Vagina (tissue), 2 donors: ENCODE data around the gene SLC9B1. TPM values are rescaled to one million over a fixed set of nuclear protein-coding genes. Genes with fewer than 3 reads are reported as not detected.
"Not testable (repeated sequence)": the region's sequence is repeated elsewhere in the genome, so short reads cannot be mapped to it uniquely, and the experiment has no call there.

ENCODE experiments used
- DNase-seq, 2 donors: peaks; one replicate each; pipeline ENCODE4 v3.0.0-alpha.2; 2017; ENCODE audit errors: extremely low spot score in 2 of 2
- H3K27ac ChIP-seq: fragments of 200-600 bp; sonication (generic); one replicate; pipeline ENCODE4 v1.5.1; 2019
- H3K27me3 ChIP-seq: fragments of 200-600 bp; sonication (generic); one replicate; pipeline ENCODE4 v1.5.1; 2019
- H3K36me3 ChIP-seq, 2 donors: fragments of 200-600 bp; sonication (generic); one replicate each; pipeline ENCODE4 v1.5.1; 2017 to 2019
- H3K4me1 ChIP-seq: fragments of 200-600 bp; sonication (generic); one replicate; pipeline ENCODE4 v1.5.1; 2019
- H3K4me3 ChIP-seq, 2 donors: fragments of 200-600 bp; sonication (generic); 1 replicate in 1 of 2; 2 replicates in 1 of 2; pipeline ENCODE4 v1.5.1; 2016 to 2019
- H3K9me3 ChIP-seq: fragments of 200-600 bp; sonication (generic); one replicate; pipeline ENCODE4 v1.5.1; 2019
- POLR2A ChIP-seq, 2 donors: fragments of 450-650 bp; IDR thresholded peaks; one replicate each; pipeline ENCODE4 v1.6.1; 2017; ENCODE audit warnings: antibody characterized with exemption in 2 of 2, mild to moderate bottlenecking in 2 of 2, moderate library complexity in 2 of 2
- POLR2AphosphoS5 ChIP-seq, 2 donors: sonication (generic); formaldehyde crosslinking; IDR thresholded peaks; one replicate each; pipeline ENCODE4 v1.9.0; 2017; ENCODE audit warnings: antibody characterized with exemption in 2 of 2, mild to moderate bottlenecking in 2 of 2, low read depth in 1 of 2; ENCODE audit not compliant: insufficient read depth in 1 of 2
- intact Hi-C: fragments of 100-400 bp; cut with DNase I; formaldehyde crosslinking; loops from one replicate; pipeline ENCODE4 v1.15.1; 2023
- total RNA-seq: library from RNA; depleted of rRNA; stranded (reverse); fragments of >200 nt; gene quantifications from one replicate; pipeline ENCODE4 v1.2.3, GENCODE V29; 2016
- TF ChIP-seq, protein P1 (sequence below), 3 experiments: fragments of 450-650 bp in 2 of 3; fragments of 200-600 bp in 1 of 3; sonication (generic) in 1 of 3; IDR thresholded peaks; one replicate each; pipeline ENCODE4 v1.5.1; 2017 to 2019; ENCODE audit warnings: antibody characterized with exemption in 3 of 3, mild to moderate bottlenecking in 2 of 3, moderate library complexity in 2 of 3

SLC9B1 gene
- total RNA-seq, 1 donor from 2014 or later = not detected

DNA sequence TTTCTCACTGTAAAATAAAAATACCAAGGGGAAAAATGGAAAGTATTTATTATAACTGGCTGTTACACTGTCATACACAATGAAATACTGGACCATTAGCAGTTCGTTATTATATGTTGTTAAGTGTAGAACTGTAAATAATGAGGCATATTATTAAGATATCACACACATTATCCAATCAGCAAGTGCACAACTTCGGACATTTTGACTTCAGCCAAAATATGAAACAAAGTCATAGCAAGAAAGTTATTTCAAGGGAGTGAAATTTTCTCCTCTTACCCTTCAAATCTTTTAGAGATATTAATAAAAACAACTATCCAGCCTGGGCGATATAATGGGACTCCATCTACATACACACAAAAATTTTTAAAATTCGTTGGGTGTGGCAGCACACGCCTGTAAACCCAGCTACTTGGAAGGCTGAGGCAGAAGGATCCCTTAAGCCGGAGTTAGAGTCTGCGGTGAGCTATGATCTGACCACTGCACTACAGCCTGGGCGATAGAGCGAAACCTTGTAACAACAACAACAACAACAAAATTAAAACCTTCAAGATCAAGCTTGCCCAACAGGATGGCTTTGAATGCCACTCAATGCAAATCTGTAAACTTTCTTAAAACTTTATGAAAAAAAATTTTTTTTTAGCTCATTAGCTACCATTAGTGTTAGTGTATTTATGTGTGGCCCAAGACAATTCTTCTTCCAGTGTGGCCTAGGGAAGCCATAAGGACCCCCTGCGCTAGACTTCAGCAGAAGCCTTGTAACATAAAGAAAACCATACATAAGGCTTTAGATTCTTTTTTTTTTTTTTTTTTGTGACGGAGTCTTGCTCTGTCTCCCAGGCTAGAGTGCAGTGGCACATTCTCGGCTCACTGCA, 152.0 kb downstream of the SLC9B1 start:
- no peak for TF ChIP-seq POLR2A (IDR thresholded peaks at IDR 0.05)
- no peaks in the 10 kb centered on the region for H3K9me3 ChIP-seq
- intact Hi-C loops = loop anchor here (2.0 kb wide), 1 partner anchor 41 kb away; the partner anchor contains the start of gene UBE2D3
- H3K4me3 ChIP-seq = peak overlapping the region; percentile 70 to 86
- no peaks in the 10 kb centered on the region for H3K36me3 ChIP-seq
- H3K27me3 ChIP-seq = no peaks in the 10 kb centered on the region
- DNase-seq = no peak
- H3K27ac ChIP-seq = peak overlapping the region; percentile 95
- H3K4me1 ChIP-seq = peaks cover 12% of the 10 kb centered on the region

DNA sequence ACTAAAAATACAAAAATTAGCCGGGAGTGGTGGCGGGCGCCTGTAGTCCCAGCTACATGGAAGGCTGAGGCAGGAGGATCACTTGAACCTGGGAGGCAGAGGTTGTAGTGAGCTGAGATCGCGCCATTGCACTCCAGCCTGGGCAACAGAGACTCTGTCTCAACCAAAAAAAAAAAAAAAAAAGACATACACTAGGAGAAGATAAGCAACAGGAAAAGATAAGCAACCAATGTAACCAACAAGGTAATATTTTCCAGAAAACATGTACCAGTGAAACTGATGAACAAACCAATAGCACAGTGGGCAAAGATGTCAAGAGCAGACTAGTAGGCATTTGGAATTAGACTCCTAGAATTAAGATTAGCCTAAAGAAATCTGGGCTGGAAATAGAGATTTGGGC, 154.2 kb downstream of the SLC9B1 start:
- H3K27ac ChIP-seq, H3K9me3 ChIP-seq, H3K27me3 ChIP-seq, DNase-seq, H3K4me3 ChIP-seq, H3K36me3 ChIP-seq, intact Hi-C loops: not testable (repeated sequence)
- peaks cover 12% of the 10 kb centered on the region for H3K4me1 ChIP-seq

DNA sequence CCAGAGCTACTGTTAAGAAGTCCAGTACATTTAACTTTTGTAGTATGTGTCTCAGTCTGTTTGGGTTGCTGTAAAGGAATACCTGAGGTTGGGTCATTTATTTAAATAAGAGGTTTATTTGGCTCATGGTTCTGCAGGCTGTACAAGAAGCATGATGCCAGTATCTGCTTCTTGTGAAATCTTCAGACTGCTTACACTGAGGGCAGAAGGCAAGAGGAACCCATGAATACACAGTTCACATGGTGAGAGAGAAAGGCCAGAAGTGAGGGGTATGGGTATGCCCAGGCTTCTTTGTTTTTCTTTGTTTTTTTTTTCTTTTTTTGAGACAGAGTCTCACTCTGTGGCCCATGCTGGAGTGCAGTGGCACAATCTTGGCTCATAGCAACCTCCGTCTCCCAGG, 156.8 kb downstream of the SLC9B1 start:
- no peak for DNase-seq
- Histone ChIP-seq H3K9me3 (peaks cover 7% of the 10 kb centered on the region), H3K27me3 (no peaks in the 10 kb centered on the region), H3K27ac (no peak overlapping the region), H3K4me1 (peaks cover 2% of the 10 kb centered on the region), H3K4me3 (no peak overlapping the region), H3K36me3 (no peaks in the 10 kb centered on the region)
- TF ChIP-seq, protein P1, sequence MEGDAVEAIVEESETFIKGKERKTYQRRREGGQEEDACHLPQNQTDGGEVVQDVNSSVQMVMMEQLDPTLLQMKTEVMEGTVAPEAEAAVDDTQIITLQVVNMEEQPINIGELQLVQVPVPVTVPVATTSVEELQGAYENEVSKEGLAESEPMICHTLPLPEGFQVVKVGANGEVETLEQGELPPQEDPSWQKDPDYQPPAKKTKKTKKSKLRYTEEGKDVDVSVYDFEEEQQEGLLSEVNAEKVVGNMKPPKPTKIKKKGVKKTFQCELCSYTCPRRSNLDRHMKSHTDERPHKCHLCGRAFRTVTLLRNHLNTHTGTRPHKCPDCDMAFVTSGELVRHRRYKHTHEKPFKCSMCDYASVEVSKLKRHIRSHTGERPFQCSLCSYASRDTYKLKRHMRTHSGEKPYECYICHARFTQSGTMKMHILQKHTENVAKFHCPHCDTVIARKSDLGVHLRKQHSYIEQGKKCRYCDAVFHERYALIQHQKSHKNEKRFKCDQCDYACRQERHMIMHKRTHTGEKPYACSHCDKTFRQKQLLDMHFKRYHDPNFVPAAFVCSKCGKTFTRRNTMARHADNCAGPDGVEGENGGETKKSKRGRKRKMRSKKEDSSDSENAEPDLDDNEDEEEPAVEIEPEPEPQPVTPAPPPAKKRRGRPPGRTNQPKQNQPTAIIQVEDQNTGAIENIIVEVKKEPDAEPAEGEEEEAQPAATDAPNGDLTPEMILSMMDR (IDR thresholded peaks at IDR 0.05) = no peak
- TF ChIP-seq POLR2AphosphoS5 (IDR thresholded peaks at IDR 0.05; ENCODE audit: insufficient read depth in 1 of 2, low read depth in 1 of 2) (no peak), POLR2A (IDR thresholded peaks at IDR 0.05) (no peak)
- intact Hi-C loops = no loop called here

DNA sequence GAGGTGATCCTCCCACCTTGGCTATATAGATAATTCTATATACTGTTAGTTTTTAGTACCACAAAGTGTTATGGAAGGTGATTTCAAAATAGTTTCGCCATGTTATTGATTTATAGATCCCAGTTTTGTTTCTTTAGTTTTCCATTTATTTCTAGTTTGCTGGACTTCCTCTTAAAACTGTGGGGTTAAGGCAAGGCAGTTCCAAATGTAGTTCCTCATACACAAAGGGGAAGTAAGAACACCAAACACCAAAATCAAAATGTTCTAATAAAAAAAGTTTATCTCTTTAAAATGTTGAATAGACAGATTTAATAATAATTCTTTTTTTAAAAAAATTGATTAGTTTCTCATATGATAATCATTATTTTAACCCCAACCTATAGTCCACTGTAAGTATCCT, 157.5 kb downstream of the SLC9B1 start:
- TF ChIP-seq POLR2A (IDR thresholded peaks at IDR 0.05) (no peak), POLR2AphosphoS5 (IDR thresholded peaks at IDR 0.05; ENCODE audit: insufficient read depth in 1 of 2, low read depth in 1 of 2) (no peak)
- TF ChIP-seq, protein P1 (IDR thresholded peaks at IDR 0.05) = no peak
- intact Hi-C loops = no loop called here
- Histone ChIP-seq H3K27me3 (no peaks in the 10 kb centered on the region), H3K4me1 (no peaks in the 10 kb centered on the region), H3K4me3 (no peak overlapping the region), H3K9me3 (peaks cover 7% of the 10 kb centered on the region), H3K36me3 (no peaks in the 10 kb centered on the region), H3K27ac (no peak overlapping the region)
- DNase-seq = no peak

DNA sequence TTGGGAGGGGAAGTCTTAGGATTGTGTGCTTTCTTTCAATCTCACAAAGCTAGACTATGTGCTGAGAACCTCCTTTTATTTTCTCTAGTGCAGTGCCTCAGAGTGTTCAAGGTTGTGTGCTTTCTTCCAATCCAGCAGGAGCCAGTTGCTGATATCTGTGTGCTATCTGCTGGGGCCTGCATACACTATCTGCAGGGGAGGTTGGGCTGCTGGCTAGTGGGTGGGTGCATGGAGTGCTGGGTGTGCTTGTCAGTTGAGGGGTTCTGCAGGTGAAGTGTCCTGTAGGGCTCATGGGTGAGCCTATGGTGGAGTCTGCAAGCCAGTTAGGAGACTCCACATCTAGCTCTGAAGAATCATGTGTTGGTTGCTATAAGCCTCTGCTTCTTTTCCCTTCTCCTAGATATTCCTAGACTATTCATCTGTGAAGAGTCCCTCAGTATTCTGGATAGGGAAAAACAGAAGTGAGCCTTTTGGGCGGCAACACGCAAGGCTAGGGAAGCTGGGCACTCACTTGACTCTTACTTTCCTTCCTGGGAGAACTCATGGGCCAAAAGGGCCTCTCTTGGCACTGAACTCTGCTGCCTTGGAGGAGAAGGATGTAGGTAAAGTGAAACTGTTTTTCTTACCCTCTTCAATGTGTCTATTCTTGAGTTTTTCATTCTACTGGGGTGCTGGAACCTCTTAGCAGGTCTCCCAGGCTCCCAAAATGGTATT, 158.7 kb downstream of the SLC9B1 start:
- no peak overlapping the region for H3K4me3 ChIP-seq
- peaks cover 7% of the 10 kb centered on the region for H3K9me3 ChIP-seq
- TF ChIP-seq POLR2AphosphoS5 (IDR thresholded peaks at IDR 0.05; ENCODE audit: insufficient read depth in 1 of 2, low read depth in 1 of 2) = no peak
- intact Hi-C loops = no loop called here
- no peak for DNase-seq
- no peaks in the 10 kb centered on the region for H3K4me1 ChIP-seq
- no peaks in the 10 kb centered on the region for H3K27me3 ChIP-seq
- H3K27ac ChIP-seq = no peak overlapping the region
- no peaks in the 10 kb centered on the region for H3K36me3 ChIP-seq

DNA sequence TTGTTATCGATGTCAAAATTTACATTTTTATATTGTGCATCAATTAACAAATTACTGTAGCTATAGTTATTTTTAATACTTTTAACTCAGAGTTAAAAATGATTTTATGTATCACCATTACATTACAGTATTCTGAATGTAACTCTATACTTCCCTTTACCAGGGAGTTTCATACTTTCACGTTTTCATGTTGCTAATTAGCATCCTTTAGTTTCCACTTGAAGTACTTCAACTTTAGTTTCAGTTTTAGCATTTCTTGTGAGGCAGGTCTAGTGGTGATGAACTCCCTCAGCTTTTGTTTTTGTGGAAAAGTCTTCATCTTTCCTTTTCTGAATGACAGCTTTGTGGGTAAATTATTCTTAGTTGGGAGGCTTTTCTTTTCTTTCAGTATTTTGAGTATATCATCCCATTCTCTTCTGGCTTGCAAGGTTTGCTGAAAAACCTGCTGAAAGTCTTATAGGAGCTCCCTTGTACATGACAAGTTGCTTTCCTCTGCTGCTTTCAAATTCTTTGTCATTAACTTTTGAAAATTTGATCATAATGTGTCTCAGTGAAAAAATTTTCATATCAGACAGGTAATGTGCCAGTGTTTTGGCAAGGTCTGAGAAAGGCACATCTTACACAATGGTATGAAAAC, 160.6 kb downstream of the SLC9B1 start:
- intact Hi-C loops = no loop called here
- peaks cover 7% of the 10 kb centered on the region for H3K9me3 ChIP-seq

More for the DNA sequence above, 160.6 kb downstream of the SLC9B1 start:
- DNase-seq = no peak
- Histone ChIP-seq H3K36me3 (no peaks in the 10 kb centered on the region), H3K27me3 (no peaks in the 10 kb centered on the region), H3K4me3 (no peak overlapping the region), H3K27ac (no peak overlapping the region), H3K4me1 (no peaks in the 10 kb centered on the region)
- TF ChIP-seq, protein P1 (IDR thresholded peaks at IDR 0.05) = no peak
- no peak for TF ChIP-seq POLR2AphosphoS5 (IDR thresholded peaks at IDR 0.05; ENCODE audit: insufficient read depth in 1 of 2, low read depth in 1 of 2)
- TF ChIP-seq POLR2A (IDR thresholded peaks at IDR 0.05) = no peak
